Stomach (tissue), 4 donors: ENCODE measurements around the gene DNAJB2.

Experiments used
- EP300 ChIP-seq: sonication (generic); formaldehyde crosslinking; IDR thresholded peaks from one replicate; pipeline ENCODE4 v1.6.1; 2017; ENCODE audit warnings: antibody characterized with exemption
- POLR2AphosphoS5 ChIP-seq, 3 donors: sonication (generic); formaldehyde crosslinking; IDR thresholded peaks; one replicate each; pipeline ENCODE4 v1.6.1; 2016; ENCODE audit warnings: antibody characterized with exemption in 3 of 3
- TF ChIP-seq, protein P1 (sequence below), 7 experiments: fragments of 450-650 bp in 4 of 7; fragments of 200-600 bp in 3 of 7; sonication (generic) in 3 of 7; IDR thresholded peaks; one replicate each; pipeline ENCODE4 v1.5.1; 2016 to 2019; ENCODE audit warnings: antibody characterized with exemption in 7 of 7, control low read depth in 2 of 7, mild to moderate bottlenecking in 1 of 7

DNA sequence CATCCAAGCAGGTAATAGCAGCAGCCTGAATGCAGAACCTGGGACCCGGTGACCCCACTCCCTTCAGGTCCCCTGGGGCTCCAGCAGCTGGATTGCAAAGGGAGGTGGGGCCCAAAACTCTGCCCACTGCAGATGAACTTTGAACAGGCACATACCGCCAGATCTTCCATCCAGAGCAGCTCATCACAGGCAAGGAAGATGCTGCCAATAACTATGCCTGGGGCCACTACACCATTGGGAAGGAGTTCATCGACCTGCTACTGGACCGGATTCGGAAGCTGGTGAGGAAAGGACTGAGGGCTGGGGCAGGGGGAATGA, 9.2 kb upstream of the DNAJB2 start:
- TF ChIP-seq, protein P1, sequence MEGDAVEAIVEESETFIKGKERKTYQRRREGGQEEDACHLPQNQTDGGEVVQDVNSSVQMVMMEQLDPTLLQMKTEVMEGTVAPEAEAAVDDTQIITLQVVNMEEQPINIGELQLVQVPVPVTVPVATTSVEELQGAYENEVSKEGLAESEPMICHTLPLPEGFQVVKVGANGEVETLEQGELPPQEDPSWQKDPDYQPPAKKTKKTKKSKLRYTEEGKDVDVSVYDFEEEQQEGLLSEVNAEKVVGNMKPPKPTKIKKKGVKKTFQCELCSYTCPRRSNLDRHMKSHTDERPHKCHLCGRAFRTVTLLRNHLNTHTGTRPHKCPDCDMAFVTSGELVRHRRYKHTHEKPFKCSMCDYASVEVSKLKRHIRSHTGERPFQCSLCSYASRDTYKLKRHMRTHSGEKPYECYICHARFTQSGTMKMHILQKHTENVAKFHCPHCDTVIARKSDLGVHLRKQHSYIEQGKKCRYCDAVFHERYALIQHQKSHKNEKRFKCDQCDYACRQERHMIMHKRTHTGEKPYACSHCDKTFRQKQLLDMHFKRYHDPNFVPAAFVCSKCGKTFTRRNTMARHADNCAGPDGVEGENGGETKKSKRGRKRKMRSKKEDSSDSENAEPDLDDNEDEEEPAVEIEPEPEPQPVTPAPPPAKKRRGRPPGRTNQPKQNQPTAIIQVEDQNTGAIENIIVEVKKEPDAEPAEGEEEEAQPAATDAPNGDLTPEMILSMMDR (IDR thresholded peaks at IDR 0.05), result no peak
- TF ChIP-seq POLR2AphosphoS5 (IDR thresholded peaks at IDR 0.05) (no peak), EP300 (no peak)
